GM12878 (cell line): ENCODE results near the gene LARP6. TPM values are rescaled to one million over a fixed set of nuclear protein-coding genes. Genes with fewer than 3 reads are reported as not detected.

ENCODE experiments used
- ATAC-seq: fragments of 200-7000 bp; cut with Tn5 transposase; 3 replicates; pipeline ENCODE4 v1.9.1; 2020; ENCODE audit warnings: mild to moderate bottlenecking, moderate library complexity
- BruUV-seq: library from RNA; stranded (reverse); fragments of 400-500 nt; replicated peaks from 2 replicates; lab custom pipeline; 2021; lab: Mats Ljungman, UMichigan
- CTCF ChIA-PET: fragments of 300-600 bp; sonication (Branson Sonifier 250); formaldehyde crosslinking; extraction: SDS; loops from one replicate; lab custom pipeline; 2021; ENCODE audit warnings: inconsistent platforms; lab: Yijun Ruan, JAX
- POLR2A ChIA-PET: fragments of 350-600 bp; formaldehyde crosslinking; extraction: SDS; loops from one replicate; lab custom pipeline; 2021; ENCODE audit warnings: inconsistent platforms; lab: Charles Lee
- RAD21 ChIA-PET: fragments of 300-600 bp; sonication (Branson Sonifier 250); formaldehyde crosslinking; loops from one replicate; lab custom pipeline; 2023; ENCODE audit warnings: antibody characterized with exemption; ENCODE audit not compliant: unreplicated experiment; lab: Charles Lee
- SMC1A ChIA-PET: fragments of 300-600 bp; sonication (Branson Sonifier 250); formaldehyde crosslinking; loops from one replicate; lab custom pipeline; 2023; ENCODE audit not compliant: unreplicated experiment, uncharacterized antibody; lab: Charles Lee
- DNase-seq: peaks from one replicate; pipeline ENCODE4 v3.0.0-alpha.2; 2011; ENCODE audit warnings: low read depth, low spot score
- FAIRE-seq: peaks from 3 replicates; lab custom pipeline; 2011; peaks lifted over from hg19 to GRCh38; lab: Jason Lieb, UNC
- H2AFZ ChIP-seq: 2 replicates; pipeline ENCODE4 v1.6.0; 2011; ENCODE audit warnings: low read depth, low read length, control low read depth; ENCODE audit not compliant: control insufficient read depth
- H3K27ac ChIP-seq: 2 replicates; pipeline ENCODE4 v1.5.1; 2011; ENCODE audit warnings: control low read depth; ENCODE audit not compliant: control insufficient read depth, insufficient read depth
- H3K27me3 ChIP-seq, 2 experiments: replicated peaks in 1 of 2; 2 replicates each; pipeline versions ENCODE4 v1.6.0 to v1.6.1; 2011; ENCODE audit warnings: low read length in 1 of 2; ENCODE audit not compliant: control insufficient read depth in 2 of 2, insufficient read depth in 2 of 2
- H3K36me3 ChIP-seq, 2 experiments: 2 replicates each; pipeline ENCODE4 v1.5.1; 2011; ENCODE audit warnings: low read length in 1 of 2; ENCODE audit not compliant: control insufficient read depth in 2 of 2, insufficient read depth in 2 of 2
- H3K4me1 ChIP-seq: 2 replicates; pipeline ENCODE4 v1.6.1; 2011; ENCODE audit warnings: mild to moderate bottlenecking, low read length, moderate library complexity, mixed read lengths; ENCODE audit not compliant: control insufficient read depth, insufficient read depth
- H3K4me2 ChIP-seq: 2 replicates; pipeline ENCODE4 v1.6.0; 2011; ENCODE audit warnings: control low read depth; ENCODE audit not compliant: control insufficient read depth, insufficient read depth
- H3K4me3 ChIP-seq: fragments of 200-600 bp; sonication (generic); 2 replicates; pipeline ENCODE4 v1.5.1; 2016
- H3K79me2 ChIP-seq: 2 replicates; pipeline ENCODE4 v1.6.0; 2011; ENCODE audit warnings: low read length; ENCODE audit not compliant: control insufficient read depth, insufficient read depth
- H3K9ac ChIP-seq: 2 replicates; pipeline ENCODE4 v1.8.0; 2011; ENCODE audit warnings: low read length, control low read depth, mixed read lengths; ENCODE audit not compliant: control insufficient read depth, insufficient read depth
- H3K9me3 ChIP-seq: replicated peaks from 3 replicates; pipeline ENCODE4 v1.5.1; 2011; ENCODE audit warnings: mild to moderate bottlenecking, low read length; ENCODE audit not compliant: control insufficient read depth, insufficient read depth
- H4K20me1 ChIP-seq: 2 replicates; pipeline ENCODE4 v1.6.0; 2011; ENCODE audit not compliant: control insufficient read depth, insufficient read depth
- ESRRA ChIP-seq: IDR thresholded peaks from 2 replicates; pipeline ENCODE4 v1.6.1; 2012; ENCODE audit warnings: mild to moderate bottlenecking, low read length, improper control_type of control experiment
- HDAC6 ChIP-seq: fragments of 200-600 bp; sonication (generic); IDR thresholded peaks from one replicate; pipeline ENCODE4 v1.8.0; 2017; ENCODE audit warnings: antibody characterized with exemption; ENCODE audit not compliant: unreplicated experiment
- IRF3 ChIP-seq: fragments of 450-650 bp; IDR thresholded peaks from 2 replicates; pipeline ENCODE4 v1.6.1; 2014; ENCODE audit warnings: mild to moderate bottlenecking
- JUND ChIP-seq: IDR thresholded peaks from 2 replicates; pipeline ENCODE4 v1.6.1; 2012; ENCODE audit warnings: low read depth, mild to moderate bottlenecking, low read length, improper control_type of control experiment, moderate library complexity
- NKRF ChIP-seq: fragments of 450-650 bp; conservative IDR thresholded peaks from 2 replicates; pipeline ENCODE4 v1.6.1; 2017; ENCODE audit warnings: mild to moderate bottlenecking, moderate library complexity
- RUNX3 ChIP-seq: IDR thresholded peaks from 2 replicates; pipeline ENCODE4 v1.6.1; 2012; ENCODE audit warnings: low read length, inconsistent platforms
- SIX5 ChIP-seq: IDR thresholded peaks from 2 replicates; pipeline ENCODE4 v1.6.1; 2011; ENCODE audit warnings: mild to moderate bottlenecking, low read depth, low read length, moderate library complexity; ENCODE audit not compliant: severe bottlenecking
- SP1 ChIP-seq: IDR thresholded peaks from one replicate; pipeline ENCODE4 v1.6.1; 2011; ENCODE audit warnings: low read depth, low read length
- SREBF1 ChIP-seq: IDR thresholded peaks from 2 replicates; pipeline ENCODE4 v1.6.1; 2012; ENCODE audit warnings: mild to moderate bottlenecking, low read length
- TAF1 ChIP-seq: IDR thresholded peaks from 2 replicates; pipeline ENCODE4 v1.6.1; 2011; ENCODE audit warnings: mild to moderate bottlenecking, low read depth, low read length, borderline replicate concordance
- TCF7 ChIP-seq: IDR thresholded peaks from 2 replicates; pipeline ENCODE4 v1.6.1; 2014; ENCODE audit warnings: antibody characterized with exemption, borderline replicate concordance
- ZNF384 ChIP-seq: IDR thresholded peaks from 2 replicates; pipeline ENCODE4 v1.6.1; 2012; ENCODE audit warnings: low read depth, mild to moderate bottlenecking, low read length, improper control_type of control experiment, borderline replicate concordance
- ZSCAN29 ChIP-seq: fragments of 450-650 bp; IDR thresholded peaks from 2 replicates; pipeline ENCODE4 v1.6.1; 2017; ENCODE audit warnings: mild to moderate bottlenecking, moderate library complexity
- WGBS: methylation state at CpG from one replicate; pipeline ENCODE4 v1.1.6; 2016; ENCODE audit warnings: low lambda C conversion rate; ENCODE audit not compliant: insufficient replicate concordance, insufficient coverage; ENCODE audit errors: missing lambda C conversion rate; 5-methylcytosine and 5-hydroxymethylcytosine counted together
- in situ Hi-C: fragments of 300-500 bp; cut with MboI; formaldehyde crosslinking; loops from 9 replicates; pipeline ENCODE4 v1.14.3; 2018; ENCODE audit warnings: mixed read lengths
- intact Hi-C: fragments of 100-400 bp; cut with micrococcal nuclease; formaldehyde crosslinking; loops from one replicate; pipeline ENCODE4 v1.14.2; 2022; ENCODE audit not compliant: unreplicated experiment
- polyA plus RNA-seq, 11 experiments: library from polyadenylated mRNA; depleted of rRNA in 4 of 11; unstranded in 6 of 11; stranded (reverse) in 5 of 11; fragments of >200 nt; fragmentation: Nextera tagmentation in 4 of 11; fragmentation: Illumina TruSeq in 1 of 11; extraction: Ambion mirVana in 4 of 11; extraction: Trizol in 1 of 11; gene quantifications; 1 replicate in 1 of 11; 2 replicates in 10 of 11; pipeline versions ENCODE4 v1.2.1 to v1.2.3, GENCODE V29; 2011 to 2016; ENCODE audit warnings: inconsistent platforms in 2 of 11, missing spikeins in 2 of 11, low read depth in 1 of 11
- total RNA-seq, 4 experiments: library from RNA; depleted of rRNA in 3 of 4; stranded (reverse); fragments of >200 nt in 3 of 4; fragmentation: Illumina TruSeq in 1 of 4; extraction: Trizol in 1 of 4; gene quantifications; 2 replicates each; pipeline versions ENCODE4 v1.2.1 to v1.2.3, GENCODE V29; 2013 to 2021

The LARP6 gene
- total and polyA plus RNA-seq, 10 of the 15 experiments (the other 5 are each of a cell fraction or from before 2014, with no cell fraction given) = 0.74 to 14.6 (median 3.9) TPM

GRCh38 chr15:70823196-70823595, 30.8 kb downstream of the LARP6 start:
- Histone ChIP-seq H4K20me1 (no peaks in the 10 kb centered on the region), H3K36me3 (no peaks in the 10 kb centered on the region), H3K27me3 (no peaks in the 10 kb centered on the region), H3K9me3 (no peaks in the 10 kb centered on the region), H3K4me3 (no peak overlapping the region), H2AFZ (no peak overlapping the region), H3K4me2 (no peak overlapping the region), H3K79me2 (no peaks in the 10 kb centered on the region), H3K27ac (no peak overlapping the region), H3K9ac (no peak overlapping the region), H3K4me1 (no peaks in the 10 kb centered on the region)
- RAD21 ChIA-PET = no interaction called here
- TF ChIP-seq ZNF384 (no peak), NKRF (no peak), SIX5 (no peak), ZSCAN29 (no peak), IRF3 (no peak), SP1 (no peak), TCF7 (no peak), RUNX3 (no peak), SREBF1 (no peak), JUND (no peak), HDAC6 (no peak), ESRRA (no peak), TAF1 (no peak)
- 17% methylated on average over 5 of the region's 5 CpGs for WGBS
- POLR2A ChIA-PET = no interaction called here
- ATAC-seq = no peak
- no peak for DNase-seq
- in situ Hi-C loops = no loop called here
- SMC1A ChIA-PET = no interaction called here
- no peak for FAIRE-seq
- intact Hi-C loops = no loop called here
- no TSS peak for BruUV-seq
- CTCF ChIA-PET = interaction anchor here (0.6 kb wide), 1 partner anchor 17 kb away, joined by 3 read pairs; no protein-coding TSS in a partner anchor
